B cell (primary cell): ENCODE measurements around the gene IL20RB.

ENCODE experiments used
- CTCF ChIP-seq: fragments of 200-600 bp; IDR thresholded peaks from one replicate; pipeline ENCODE4 v1.8.0; 2022; ENCODE audit warnings: antibody characterized with exemption, mild to moderate bottlenecking
- EZH2 ChIP-seq: IDR thresholded peaks from 2 replicates; pipeline ENCODE4 v1.6.1; 2012; ENCODE audit warnings: borderline replicate concordance, low read depth, mild to moderate bottlenecking, moderate library complexity, low read length; ENCODE audit not compliant: insufficient read depth, poor library complexity, severe bottlenecking

- TF ChIP-seq CTCF (no peak), EZH2 (no peak)
Measured at GRCh38 chr3:137020888-137021287, 63.1 kb downstream of the IL20RB start.
